GM21367 (cell line): Measurements from ENCODE around the gene GPATCH1.

Experiments
- ATAC-seq: cut with Tn5 transposase; IDR thresholded peaks from one replicate; pipeline ENCODE4 v1.9.1; 2021; ENCODE audit not compliant: unreplicated experiment

The GPATCH1 gene

DNA sequence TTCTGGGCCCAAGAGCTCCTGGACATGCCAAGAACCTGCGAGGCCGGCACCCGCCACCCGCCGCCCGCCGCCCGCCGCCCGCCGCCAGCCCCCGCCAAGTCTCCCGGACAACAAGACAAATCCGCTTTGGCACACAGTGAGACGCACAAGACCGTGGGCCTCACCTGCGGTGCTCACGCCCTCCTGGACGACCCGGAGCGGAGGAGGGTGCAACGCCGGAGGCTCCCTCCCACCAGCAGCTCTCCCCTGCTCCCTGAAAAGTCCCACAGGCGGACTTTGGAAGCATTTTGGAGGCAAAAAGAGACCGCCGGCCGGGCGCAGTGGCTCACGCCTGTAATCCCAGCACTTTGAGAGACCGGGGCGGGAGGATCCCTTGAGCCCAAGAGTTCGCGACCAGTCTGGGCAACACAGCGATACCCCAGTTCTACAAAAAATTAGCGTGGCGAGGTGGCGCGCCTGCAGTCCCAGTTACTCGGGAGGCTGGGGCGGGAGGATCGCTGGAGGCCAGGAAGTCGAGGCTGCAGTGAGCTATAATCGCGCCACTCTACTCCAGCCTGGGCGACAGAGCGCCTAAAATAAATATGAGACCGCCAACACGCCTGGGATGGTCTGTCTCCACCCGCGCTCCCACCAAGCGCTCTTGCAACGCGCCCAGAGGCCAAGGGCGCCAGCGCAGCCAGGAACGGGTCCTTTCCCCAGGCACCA lies 17.1 kb upstream of the GPATCH1 start:
- no peak for ATAC-seq

DNA sequence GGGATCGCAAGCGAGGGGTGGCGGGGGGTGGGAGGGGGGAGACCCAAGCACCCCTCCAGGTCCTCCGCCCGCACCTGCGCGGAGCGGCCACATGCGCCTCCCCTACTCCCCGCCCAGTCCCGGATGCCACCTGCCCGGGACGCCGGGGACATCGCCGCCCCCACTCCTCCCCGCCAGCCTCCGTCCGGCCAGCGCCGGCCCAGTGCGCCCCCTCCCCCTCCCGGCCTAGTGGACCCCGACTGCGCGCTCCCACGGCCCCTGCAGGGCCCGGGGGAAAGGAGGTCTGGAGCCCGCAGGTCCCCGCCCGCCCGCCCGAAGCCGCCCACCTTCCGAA lies 16.6 kb upstream of the GPATCH1 start:
- ATAC-seq, result peak; percentile 28

DNA sequence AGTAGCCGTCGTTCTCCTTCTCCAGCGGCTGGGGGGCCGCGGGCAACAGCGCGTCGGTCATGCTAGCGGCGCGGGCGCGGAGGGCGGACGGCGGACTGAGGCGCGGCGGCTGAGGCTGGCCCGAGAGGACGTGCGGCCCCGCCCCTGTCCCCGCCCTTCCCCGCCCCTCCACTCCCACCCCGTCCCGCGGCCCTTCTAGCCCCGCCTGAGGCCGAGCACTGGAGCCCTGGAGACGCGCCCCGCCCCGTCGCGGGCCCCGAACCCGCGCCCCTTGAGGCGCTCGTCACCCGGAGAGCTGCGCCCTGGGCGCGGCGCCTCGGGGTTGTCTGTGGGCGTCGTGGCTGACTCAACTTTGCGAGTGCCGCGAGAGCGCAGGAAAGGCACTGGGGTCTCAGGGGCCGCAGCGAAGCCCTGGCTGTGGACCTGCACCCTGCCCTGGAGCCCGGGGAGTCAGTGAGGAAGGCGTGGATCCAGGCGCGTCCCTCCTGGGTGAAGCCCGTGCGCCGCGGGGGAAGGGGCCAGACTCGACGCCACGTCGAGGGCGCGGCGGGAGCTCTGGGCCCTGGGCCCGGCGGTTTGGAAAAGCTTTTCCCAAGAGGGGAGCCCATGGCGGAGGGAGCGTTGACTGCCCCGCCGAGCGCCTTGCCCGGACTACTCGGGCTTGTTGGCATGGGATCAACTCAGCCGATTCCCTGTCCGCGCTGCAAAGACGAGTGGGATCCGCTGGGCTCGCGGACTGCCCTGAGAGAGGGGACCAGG lies 16.0 kb upstream of the GPATCH1 start, which contains the start of gene RHPN2:
TSS of gene RHPN2 (minus strand) at position 97 of the 759 bp plus-strand sequence. CDS start at position 61, 36 bp downstream.
- ATAC-seq, result peak; percentile 60

- ATAC-seq, result no peak
Observed at GRCh38 chr19:33066543-33066942, 14.4 kb upstream of the GPATCH1 start.

- ATAC-seq, result no peak
Observed at GRCh38 chr19:33067121-33067520, 13.9 kb upstream of the GPATCH1 start.

GRCh38 chr19:33071887-33072286 lies 9.1 kb upstream of the GPATCH1 start:
- no peak for ATAC-seq

DNA sequence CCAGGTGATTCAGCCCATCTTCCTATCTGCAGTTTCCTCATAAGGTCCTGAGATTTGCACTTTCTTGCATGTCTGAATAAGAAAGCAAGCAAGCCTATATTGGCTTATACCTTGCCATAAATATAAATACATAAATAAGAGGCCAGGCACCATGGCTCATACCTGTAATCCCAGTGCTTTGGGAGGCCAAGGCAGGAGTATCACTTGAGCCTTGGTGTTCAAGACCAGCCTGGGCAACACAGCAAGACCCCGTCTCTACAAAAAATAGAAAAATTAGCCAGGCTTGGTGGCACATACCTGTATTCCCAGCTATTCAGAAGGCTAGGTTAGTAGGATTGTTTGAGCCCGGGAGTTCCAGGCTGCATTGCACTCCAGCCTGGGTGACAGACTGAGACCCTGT lies 5.5 kb upstream of the GPATCH1 start:
- no peak for ATAC-seq

GRCh38 chr19:33085570-33086128 lies 4.7 kb downstream of the GPATCH1 start:
- ATAC-seq, result no peak

GRCh38 chr19:33086955-33087354 lies 6.0 kb downstream of the GPATCH1 start:
- ATAC-seq, result no peak

GRCh38 chr19:33089010-33089409 lies 8.0 kb downstream of the GPATCH1 start:
- no peak for ATAC-seq

- no peak for ATAC-seq
Observed at GRCh38 chr19:33090179-33090578, 9.2 kb downstream of the GPATCH1 start.

GRCh38 chr19:33093420-33094210 lies 12.6 kb downstream of the GPATCH1 start:
- ATAC-seq, result no peak

- no peak for ATAC-seq
Observed at GRCh38 chr19:33094436-33095067, 13.6 kb downstream of the GPATCH1 start.

DNA sequence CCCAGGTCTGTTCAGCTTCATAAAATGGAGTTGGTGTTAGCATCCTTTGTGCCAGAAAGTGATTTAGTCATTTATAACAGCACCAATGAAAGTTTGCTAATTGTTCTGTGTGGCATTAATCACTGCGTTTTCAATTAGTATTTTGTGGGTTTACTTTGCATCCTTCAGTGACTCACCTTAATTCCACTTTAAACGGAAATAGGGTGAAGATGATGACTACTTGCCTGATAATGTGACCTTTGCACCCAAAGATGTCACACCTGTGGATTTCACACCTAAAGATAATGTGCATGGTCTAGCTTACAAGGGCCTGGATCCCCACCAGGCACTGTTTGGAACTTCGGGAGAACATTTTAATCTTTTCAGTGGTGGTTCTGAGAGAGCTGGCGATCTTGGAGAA lies 15.0 kb downstream of the GPATCH1 start:
- ATAC-seq, result no peak

DNA sequence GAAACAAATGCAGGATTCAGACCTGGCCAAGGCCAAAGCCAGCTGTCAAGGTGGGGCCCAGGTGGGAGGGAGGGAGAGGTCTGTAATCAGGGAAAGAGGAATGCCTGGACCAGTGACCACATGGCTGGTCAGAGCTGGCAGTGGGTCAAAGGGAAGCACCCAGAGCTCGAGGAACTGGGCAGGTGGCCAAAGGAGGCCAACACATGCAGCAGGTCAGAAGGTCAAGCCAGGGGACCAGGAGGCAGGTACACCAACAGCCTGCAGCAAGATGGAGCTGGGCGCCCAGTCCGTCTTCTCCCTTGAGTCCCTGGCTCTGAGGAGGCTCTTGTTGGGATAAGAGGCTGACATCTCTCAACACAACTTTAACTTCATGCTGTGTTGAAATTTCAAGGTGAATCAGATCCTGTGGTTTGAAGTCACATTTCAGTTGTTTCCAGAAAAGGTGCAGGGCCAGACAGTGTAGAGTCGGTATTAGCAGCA lies 17.1 kb downstream of the GPATCH1 start:
- ATAC-seq, result no peak

GRCh38 chr19:33100894-33101644 lies 20.1 kb downstream of the GPATCH1 start:
- no peak for ATAC-seq

- no peak for ATAC-seq
Observed at GRCh38 chr19:33102893-33103292, 21.9 kb downstream of the GPATCH1 start.

GRCh38 chr19:33108161-33108560 lies 27.2 kb downstream of the GPATCH1 start:
- ATAC-seq, result no peak

DNA sequence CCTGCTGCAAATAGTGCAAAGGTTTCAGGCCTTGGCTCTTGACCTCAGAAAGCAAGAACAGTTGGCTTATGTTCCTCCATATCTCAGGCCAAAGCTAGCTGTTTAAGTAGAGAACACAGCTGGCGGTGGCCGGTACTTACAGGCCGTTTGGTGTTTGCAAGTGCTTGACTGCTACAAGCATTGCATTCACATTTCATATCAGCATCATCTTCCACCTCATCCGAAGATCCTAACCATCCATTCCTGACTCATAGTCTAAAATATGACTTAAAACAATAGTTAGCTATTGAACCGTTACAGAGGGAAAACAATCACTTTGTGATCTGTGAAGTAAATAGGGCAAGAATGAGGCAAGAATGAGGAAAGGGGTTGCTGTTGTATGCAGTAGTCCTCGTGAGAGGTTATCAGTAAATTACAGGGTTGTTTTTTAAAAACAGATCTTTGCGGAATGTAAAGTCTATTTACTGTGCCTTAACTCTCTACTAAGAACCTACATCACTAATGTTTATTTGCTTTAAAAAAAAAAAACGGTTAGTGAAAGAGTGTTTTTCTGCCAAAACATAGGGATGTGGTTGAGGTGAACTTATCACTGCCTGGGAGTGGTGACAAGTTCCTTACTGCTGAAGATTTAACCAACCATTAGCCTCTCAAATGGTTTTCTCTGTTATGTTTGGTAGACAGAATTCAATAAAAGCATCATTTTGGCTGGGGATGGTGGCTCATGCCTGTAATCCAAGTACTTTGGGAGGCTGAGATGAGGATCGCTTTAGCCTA lies 29.3 kb downstream of the GPATCH1 start:
- no peak for ATAC-seq
